8988T (cell line): ENCODE measurements around the gene TCF7L2.

Source experiments
- DNase-seq: peaks from one replicate; pipeline ENCODE4 v3.0.0; 2011

Gene TCF7L2

GRCh38 chr10:112949875-112950507 lies at the start of gene TCF7L2:
TCF7L2 (plus strand) TSS chr10:112950247; CDS start chr10:112950757, 510 bp downstream.
- peak; percentile 59 for DNase-seq

GRCh38 chr10:112902730-112903129 lies 47.3 kb upstream of the TCF7L2 start:
- DNase-seq = no peak

- no peak for DNase-seq
These were observed 46.0 kb upstream of the TCF7L2 start for GRCh38 chr10:112904000-112904399.

- DNase-seq = no peak
These were observed 43.1 kb upstream of the TCF7L2 start for GRCh38 chr10:112906945-112907344.

GRCh38 chr10:112907893-112908292 lies 42.2 kb upstream of the TCF7L2 start:
- no peak for DNase-seq

GRCh38 chr10:112911206-112911605 lies 38.8 kb upstream of the TCF7L2 start:
- DNase-seq = no peak

GRCh38 chr10:112912410-112912928 lies 37.6 kb upstream of the TCF7L2 start:
- DNase-seq = no peak

- DNase-seq = no peak
These were observed 36.8 kb upstream of the TCF7L2 start for GRCh38 chr10:112913255-112913654.

- DNase-seq = no peak
These were observed 36.3 kb upstream of the TCF7L2 start for GRCh38 chr10:112913661-112914287.

- DNase-seq = no peak
These were observed 35.6 kb upstream of the TCF7L2 start for GRCh38 chr10:112914288-112914952.

- no peak for DNase-seq
These were observed 34.2 kb upstream of the TCF7L2 start for GRCh38 chr10:112915590-112916572.

GRCh38 chr10:112917681-112918080 lies 32.4 kb upstream of the TCF7L2 start:
- no peak for DNase-seq

GRCh38 chr10:112918771-112919170 lies 31.3 kb upstream of the TCF7L2 start:
- no peak for DNase-seq

- DNase-seq = peak; percentile 45
These were observed 30.3 kb upstream of the TCF7L2 start for GRCh38 chr10:112919721-112920120.

GRCh38 chr10:112926906-112927688 lies 22.9 kb upstream of the TCF7L2 start:
- no peak for DNase-seq

GRCh38 chr10:112927980-112928379 lies 22.1 kb upstream of the TCF7L2 start:
- no peak for DNase-seq

- DNase-seq = no peak
These were observed 17.4 kb upstream of the TCF7L2 start for GRCh38 chr10:112932658-112933057.

- no peak for DNase-seq
These were observed 15.9 kb upstream of the TCF7L2 start for GRCh38 chr10:112934193-112934592.

GRCh38 chr10:112938808-112939482 lies 11.1 kb upstream of the TCF7L2 start:
- DNase-seq = no peak

GRCh38 chr10:112945811-112946210 lies 4.2 kb upstream of the TCF7L2 start:
- DNase-seq = no peak

GRCh38 chr10:112946649-112947048 lies 3.4 kb upstream of the TCF7L2 start:
- no peak for DNase-seq
